GM21723 (cell line): ENCODE measurements around the gene ESF1.
"Not testable (repeated sequence)": the region's sequence is repeated elsewhere in the genome, so short reads cannot be mapped to it uniquely, and the experiment has no call there.

ENCODE experiments used
- ATAC-seq: cut with Tn5 transposase; IDR thresholded peaks from one replicate; pipeline ENCODE4 v1.9.1; 2021; ENCODE audit warnings: mild to moderate bottlenecking, moderate library complexity; ENCODE audit not compliant: unreplicated experiment

Gene ESF1

GRCh38 chr20:13739731-13740649 lies 44.7 kb downstream of the ESF1 start:
- ATAC-seq, result no peak

- ATAC-seq, result not testable (repeated sequence)
These were observed 46.5 kb downstream of the ESF1 start for GRCh38 chr20:13738187-13738586.

- no peak for ATAC-seq
These were observed 48.1 kb downstream of the ESF1 start for GRCh38 chr20:13736436-13737191.

- no peak for ATAC-seq
These were observed 48.9 kb downstream of the ESF1 start for GRCh38 chr20:13735826-13736225.

- ATAC-seq, result no peak
These were observed 61.7 kb downstream of the ESF1 start for GRCh38 chr20:13723011-13723410.

GRCh38 chr20:13718171-13718570 lies 66.5 kb downstream of the ESF1 start:
- ATAC-seq, result peak; percentile 33

GRCh38 chr20:13717631-13718044 lies 67.1 kb downstream of the ESF1 start:
- peak; percentile 98 for ATAC-seq

GRCh38 chr20:13715171-13715570 lies 69.5 kb downstream of the ESF1 start:
- no peak for ATAC-seq

- ATAC-seq, result no peak
These were observed 76.5 kb downstream of the ESF1 start for GRCh38 chr20:13708234-13708633.

- no peak for ATAC-seq
These were observed 81.5 kb downstream of the ESF1 start for GRCh38 chr20:13703265-13703664.

- no peak for ATAC-seq
These were observed 83.2 kb downstream of the ESF1 start for GRCh38 chr20:13701486-13701885.

- no peak for ATAC-seq
These were observed 84.0 kb downstream of the ESF1 start for GRCh38 chr20:13700761-13701160.

GRCh38 chr20:13694420-13695150 lies 90.1 kb downstream of the ESF1 start:
- no peak for ATAC-seq

- no peak for ATAC-seq
These were observed 91.7 kb downstream of the ESF1 start for GRCh38 chr20:13692802-13693736.

GRCh38 chr20:13690943-13691342 lies 93.8 kb downstream of the ESF1 start:
- no peak for ATAC-seq

- ATAC-seq, result no peak
These were observed 96.9 kb downstream of the ESF1 start for GRCh38 chr20:13687815-13688214.

- no peak for ATAC-seq
These were observed 99.1 kb downstream of the ESF1 start for GRCh38 chr20:13685623-13686022.

GRCh38 chr20:13684566-13685222 lies 100.0 kb downstream of the ESF1 start:
- peak; percentile 75 for ATAC-seq

- no peak for ATAC-seq
These were observed 100.9 kb downstream of the ESF1 start for GRCh38 chr20:13683833-13684232.
